H1 (cell line): ENCODE measurements around the gene NGFR. TPM values are rescaled to one million over a fixed set of nuclear protein-coding genes. Genes with fewer than 3 reads are reported as not detected.

Source experiments
- CTCF ChIA-PET: fragments of 300-600 bp; sonication (Branson Sonifier 250); formaldehyde crosslinking; loops from one replicate; lab custom pipeline; 2021; ENCODE audit not compliant: partially characterized antibody; lab: Charles Lee
- POLR2A ChIA-PET: fragments of 300-600 bp; sonication (Branson Sonifier 250); formaldehyde crosslinking; loops from one replicate; lab custom pipeline; 2021; ENCODE audit warnings: inconsistent platforms; ENCODE audit not compliant: partially characterized antibody; lab: Charles Lee
- DNase-seq, 2 experiments: peaks; one replicate each; pipeline versions ENCODE4 v3.0.0 to v3.0.0-alpha.2; 2010 to 2022; ENCODE audit warnings: low spot score in 2 of 2, low read depth in 1 of 2, mixed read lengths in 1 of 2
- FAIRE-seq: peaks from 2 replicates; lab custom pipeline; 2011; peaks lifted over from hg19 to GRCh38; lab: Jason Lieb, UNC
- H2AFZ ChIP-seq: 2 replicates; pipeline ENCODE4 v1.8.1; 2012; ENCODE audit warnings: low read length, inconsistent platforms
- H2AK5ac ChIP-seq: 2 replicates; pipeline ENCODE4 v1.6.1; 2013; ENCODE audit warnings: low read depth, low read length
- H2BK120ac ChIP-seq: replicated peaks from 2 replicates; pipeline ENCODE3; 2013; ENCODE audit warnings: low read depth, low read length, inconsistent platforms
- H2BK12ac ChIP-seq: 2 replicates; pipeline ENCODE4 v1.6.1; 2013; ENCODE audit warnings: low read depth, low read length
- H2BK15ac ChIP-seq: 2 replicates; pipeline ENCODE4 v1.6.1; 2013; ENCODE audit warnings: low read length
- H2BK20ac ChIP-seq: 2 replicates; pipeline ENCODE4 v1.6.1; 2013; ENCODE audit warnings: low read length
- H2BK5ac ChIP-seq: 2 replicates; pipeline ENCODE4 v1.6.1; 2013; ENCODE audit warnings: low read depth, low read length
- H3K14ac ChIP-seq: 2 replicates; pipeline ENCODE4 v1.6.1; 2013; ENCODE audit warnings: inconsistent platforms; ENCODE audit not compliant: insufficient read length
- H3K18ac ChIP-seq: 2 replicates; pipeline ENCODE4 v1.6.1; 2013; ENCODE audit warnings: low read length; ENCODE audit errors: extremely low read depth
- H3K23ac ChIP-seq: 2 replicates; pipeline ENCODE4 v1.6.1; 2013; ENCODE audit warnings: inconsistent platforms; ENCODE audit not compliant: insufficient read length
- H3K23me2 ChIP-seq: 2 replicates; pipeline ENCODE4 v1.6.1; 2013; ENCODE audit warnings: low read depth, low read length
- H3K27ac ChIP-seq: 2 replicates; pipeline ENCODE4 v1.6.1; 2011; ENCODE audit warnings: low read depth, low read length, inconsistent platforms
- H3K27me3 ChIP-seq, 4 experiments: replicated peaks in 1 of 4; 1 replicate in 1 of 4; 2 replicates in 3 of 4; pipeline versions ENCODE4 v1.6.1 to v1.8.1; 2011 to 2013; ENCODE audit warnings: low read length in 3 of 4, mild to moderate bottlenecking in 3 of 4, inconsistent platforms in 2 of 4, mixed read lengths in 2 of 4, moderate library complexity in 1 of 4; ENCODE audit not compliant: control insufficient read depth in 3 of 4, insufficient read depth in 3 of 4; ENCODE audit errors: extremely low read depth in 1 of 4
- H3K36me3 ChIP-seq, 4 experiments: 2 replicates each; pipeline versions ENCODE4 v1.6.1 to v1.8.1; 2011 to 2013; ENCODE audit warnings: mild to moderate bottlenecking in 4 of 4, low read length in 3 of 4, moderate library complexity in 2 of 4, control low read depth in 1 of 4, inconsistent platforms in 1 of 4; ENCODE audit not compliant: insufficient read depth in 4 of 4, control insufficient read depth in 2 of 4
- H3K4ac ChIP-seq: replicated peaks from 2 replicates; pipeline ENCODE3; 2013; ENCODE audit warnings: low read length, low read depth, mixed read lengths, inconsistent platforms; ENCODE audit not compliant: insufficient read length
- H3K4me1 ChIP-seq, 4 experiments: replicated peaks in 1 of 4; 1 replicate in 1 of 4; 2 replicates in 3 of 4; pipeline versions ENCODE4 v1.6.1 to v1.8.1; 2011 to 2013; ENCODE audit warnings: low read length in 3 of 4, inconsistent platforms in 2 of 4, mixed read lengths in 1 of 4; ENCODE audit not compliant: insufficient read depth in 4 of 4, control insufficient read depth in 3 of 4
- H3K4me2 ChIP-seq, 2 experiments: 2 replicates each; pipeline versions ENCODE4 v1.6.1 to v1.8.1; 2011 to 2013; ENCODE audit warnings: low read depth in 2 of 2, low read length in 2 of 2, control low read depth in 1 of 2, inconsistent platforms in 1 of 2, mild to moderate bottlenecking in 1 of 2; ENCODE audit not compliant: insufficient read depth in 1 of 2
- H3K4me3 ChIP-seq, 4 experiments: fragments of 200-600, 300-600 bp in 1 of 4; sonication (generic), shearing (Covaris generic), sonication (Bioruptor Twin) in 1 of 4; 2 replicates each; pipeline versions ENCODE4 v1.5.1 to v1.8.1; 2011 to 2016; ENCODE audit warnings: low read length in 4 of 4, low read depth in 3 of 4, control low read depth in 2 of 4, inconsistent platforms in 2 of 4, mild to moderate bottlenecking in 2 of 4, mixed read lengths in 1 of 4, moderate library complexity in 1 of 4; ENCODE audit not compliant: insufficient read depth in 2 of 4; ENCODE audit errors: extremely low read depth in 1 of 4
- H3K56ac ChIP-seq: replicated peaks from 2 replicates; pipeline ENCODE3; 2013; ENCODE audit warnings: low read depth, mild to moderate bottlenecking, mixed read lengths, low read length, inconsistent platforms; ENCODE audit not compliant: insufficient read length
- H3K79me1 ChIP-seq: 2 replicates; pipeline ENCODE4 v1.6.1; 2013; ENCODE audit warnings: low read depth, low read length, control low read depth
- H3K79me2 ChIP-seq, 2 experiments: 2 replicates each; pipeline versions ENCODE4 v1.6.1 to v1.8.1; 2012 to 2013; ENCODE audit warnings: low read length in 2 of 2, mild to moderate bottlenecking in 2 of 2, inconsistent platforms in 1 of 2; ENCODE audit not compliant: insufficient read depth in 2 of 2, control insufficient read depth in 1 of 2
- H3K9ac ChIP-seq, 4 experiments: replicated peaks in 1 of 4; 1 replicate in 1 of 4; 2 replicates in 3 of 4; pipeline versions ENCODE4 v1.6.1 to v1.8.1; 2011 to 2013; ENCODE audit warnings: low read depth in 3 of 4, low read length in 3 of 4, control low read depth in 2 of 4, mild to moderate bottlenecking in 2 of 4, moderate library complexity in 2 of 4, inconsistent platforms in 1 of 4; ENCODE audit errors: extremely low read depth in 1 of 4
- H3K9me3 ChIP-seq, 2 experiments: 2 replicates each; pipeline versions ENCODE4 v1.6.1 to v1.8.1; 2012 to 2013; ENCODE audit warnings: mild to moderate bottlenecking in 2 of 2, moderate library complexity in 2 of 2, control low read depth in 1 of 2, inconsistent platforms in 1 of 2, low read depth in 1 of 2, low read length in 1 of 2, mixed read lengths in 1 of 2; ENCODE audit not compliant: insufficient read depth in 2 of 2
- H4K20me1 ChIP-seq, 2 experiments: replicated peaks in 1 of 2; 2 replicates each; pipeline versions ENCODE3 to v1.8.1; 2011 to 2013; ENCODE audit warnings: inconsistent platforms in 2 of 2, low read length in 2 of 2, mild to moderate bottlenecking in 1 of 2; ENCODE audit not compliant: insufficient read depth in 2 of 2, control insufficient read depth in 1 of 2
- H4K5ac ChIP-seq: 2 replicates; pipeline ENCODE4 v1.6.1; 2013; ENCODE audit warnings: low read length, low read depth, mixed read lengths, inconsistent platforms; ENCODE audit not compliant: insufficient read length
- H4K8ac ChIP-seq: 2 replicates; pipeline ENCODE4 v1.8.0; 2013; ENCODE audit warnings: mild to moderate bottlenecking, moderate library complexity, low read length, inconsistent platforms; ENCODE audit not compliant: insufficient read depth; ENCODE audit errors: extremely low read depth
- H4K91ac ChIP-seq: replicated peaks from 2 replicates; pipeline ENCODE3; 2013; ENCODE audit warnings: low read length, mixed read lengths, inconsistent platforms; ENCODE audit not compliant: insufficient read length
- CHD2 ChIP-seq: IDR thresholded peaks from 2 replicates; pipeline ENCODE4 v1.6.1; 2012; ENCODE audit warnings: low read length, improper control_type of control experiment
- CTBP2 ChIP-seq: IDR thresholded peaks from 2 replicates; pipeline ENCODE4 v1.7.0; 2011; ENCODE audit warnings: borderline replicate concordance, mild to moderate bottlenecking, moderate library complexity, mixed read lengths, low read length; ENCODE audit not compliant: insufficient read depth, insufficient read length
- KDM4A ChIP-seq: IDR thresholded peaks from one replicate; pipeline ENCODE4 v1.7.1; 2012; ENCODE audit warnings: low read depth, mild to moderate bottlenecking, moderate library complexity, low read length, inconsistent platforms; ENCODE audit not compliant: severe bottlenecking
- MAX ChIP-seq: IDR thresholded peaks from 2 replicates; pipeline ENCODE4 v1.6.1; 2012; ENCODE audit warnings: inconsistent platforms
- NANOG ChIP-seq: IDR thresholded peaks from 2 replicates; pipeline ENCODE4 v1.6.1; 2011; ENCODE audit warnings: low read length, low read depth, mild to moderate bottlenecking, inconsistent platforms; ENCODE audit not compliant: insufficient read depth, poor library complexity, severe bottlenecking
- NRF1 ChIP-seq: IDR thresholded peaks from 2 replicates; pipeline ENCODE4 v1.6.1; 2011; ENCODE audit warnings: mild to moderate bottlenecking, low read depth, low read length, improper control_type of control experiment
- POLR2A ChIP-seq, 2 experiments: IDR thresholded peaks; 1 replicate in 1 of 2; 2 replicates in 1 of 2; pipeline ENCODE4 v1.6.1; 2011; ENCODE audit warnings: low read depth in 2 of 2, low read length in 2 of 2, mild to moderate bottlenecking in 2 of 2; ENCODE audit errors: control extremely low read depth in 1 of 2
- RFX5 ChIP-seq: IDR thresholded peaks from 2 replicates; pipeline ENCODE4 v1.6.1; 2011; ENCODE audit warnings: low read depth, low read length, improper control_type of control experiment, borderline replicate concordance
- SP4 ChIP-seq: IDR thresholded peaks from 2 replicates; pipeline ENCODE4 v1.6.1; 2012; ENCODE audit warnings: low read length, inconsistent platforms
- TAF1 ChIP-seq: IDR thresholded peaks from 2 replicates; pipeline ENCODE4 v1.6.1; 2011; ENCODE audit warnings: mild to moderate bottlenecking, low read depth, low read length
- TAF7 ChIP-seq: optimal IDR thresholded peaks from 2 replicates; pipeline ENCODE3; 2011; ENCODE audit warnings: low read depth, mild to moderate bottlenecking, inconsistent platforms, low read length, moderate library complexity, borderline replicate concordance
- TCF12 ChIP-seq: IDR thresholded peaks from 2 replicates; pipeline ENCODE4 v1.6.1; 2011; ENCODE audit warnings: low read depth, mild to moderate bottlenecking, low read length
- ZNF274 ChIP-seq: IDR thresholded peaks from 2 replicates; pipeline ENCODE4 v1.7.0; 2012; ENCODE audit warnings: low read length, borderline replicate concordance; ENCODE audit errors: extremely low read depth
- WGBS, 2 experiments: shearing (Covaris generic) in 1 of 2; methylation state at CpG; one replicate each; pipeline versions ENCODE4 v1.1.6 to v1.1.7; 2013 to 2015; ENCODE audit warnings: low lambda C conversion rate in 2 of 2, mixed read lengths in 2 of 2, inconsistent platforms in 1 of 2, low coverage in 1 of 2, missing lambda C conversion rate in 1 of 2; ENCODE audit not compliant: insufficient replicate concordance in 2 of 2, insufficient coverage in 1 of 2, insufficient read length in 1 of 2; ENCODE audit errors: extremely low coverage in 1 of 2, missing lambda C conversion rate in 1 of 2; 5-methylcytosine and 5-hydroxymethylcytosine counted together
- polyA plus RNA-seq, 7 experiments: library from polyadenylated mRNA; depleted of rRNA in 3 of 7; stranded (reverse) in 5 of 7; unstranded in 2 of 7; fragments of >200 nt in 5 of 7; fragments of 200-250 nt in 2 of 7; gene quantifications; 1 replicate in 5 of 7; 2 replicates in 1 of 7; 4 replicates in 1 of 7; pipeline versions ENCODE4 v1.2.1 to v1.2.3, GENCODE V29; 2011 to 2013; ENCODE audit warnings: missing spikeins in 2 of 7, mixed read lengths in 2 of 7
- total RNA-seq: library from RNA; stranded (reverse); fragmentation: NEBNext Ultra II Directional; extraction: Animal tissue kit (Norgen Biotek cat#: 25700); gene quantifications from 2 replicates; pipeline ENCODE4 v1.2.1, GENCODE V29; 2021
- TF ChIP-seq, protein P1 (sequence below): IDR thresholded peaks from 2 replicates; pipeline ENCODE4 v1.6.1; 2011; ENCODE audit warnings: low read depth, mild to moderate bottlenecking, low read length; ENCODE audit not compliant: insufficient read depth

The NGFR gene
- total and polyA plus RNA-seq, 2 of the 8 experiments (the other 6 are each of a cell fraction or from before 2014, with no cell fraction given): 8.1 to 10.3 TPM

DNA sequence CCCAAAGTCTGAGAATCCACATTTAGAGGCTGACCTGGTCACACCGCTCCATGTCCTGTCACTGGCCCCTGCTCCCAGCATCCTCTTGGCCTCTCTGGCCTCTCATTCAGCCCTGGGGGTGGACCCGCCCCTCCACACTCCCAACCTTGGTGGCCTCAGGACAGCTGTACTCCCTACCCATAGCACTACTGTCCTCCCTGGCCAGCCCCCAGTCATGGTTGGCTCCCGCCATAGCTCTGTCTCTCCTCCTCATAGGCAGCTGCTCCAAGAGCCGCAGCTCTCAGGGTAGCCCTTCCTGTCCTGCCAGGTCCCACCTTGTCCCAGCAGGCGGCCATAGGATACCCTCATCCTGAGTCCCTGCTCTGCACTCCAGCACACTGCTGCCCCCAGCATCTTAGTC, 42.4 kb upstream of the NGFR start:
- WGBS, 2 experiments: 91% methylated on average over 5 of the region's 5 CpGs; no CpG with 5 or more reads in 1 of the 2 experiments
- H3K36me3 ChIP-seq: no peaks in the 10 kb centered on the region
- ChIA-PET POLR2A (interaction anchor here (1.5 kb wide), 1 partner anchor 13 kb away, joined by 6 read pairs; no protein-coding TSS in a partner anchor), CTCF (interaction anchor here (0.6 to 12.0 kb wide), 8 partner anchors 11 to 1118 kb away, joined by 3 to 111 read pairs (median 3); no protein-coding TSS in a partner anchor)
- H2BK5ac ChIP-seq: no peak overlapping the region
- no peak overlapping the region for H3K56ac ChIP-seq
- no peak overlapping the region for H2AFZ ChIP-seq
- no peak overlapping the region for H3K14ac ChIP-seq
- peak overlapping the region; percentile 80; the same call in 1 of the 2 replicates for H2BK12ac ChIP-seq
- peaks cover 0 to 21% (median 3%) of the 10 kb centered on the region in 4 experiments; a peak in 4 of 7 replicates for H3K4me1 ChIP-seq
- H2AK5ac ChIP-seq: no peak overlapping the region
- H4K8ac ChIP-seq: no peak overlapping the region
- H3K27ac ChIP-seq: no peak overlapping the region
- H4K20me1 ChIP-seq: no peaks in the 10 kb centered on the region
- H3K9ac ChIP-seq: no peak overlapping the region
- 0 out of 2 replicates have a peak overlapping the region, but pooled peaks have one; percentile 29 for H2BK15ac ChIP-seq
- H4K5ac ChIP-seq: no peak overlapping the region
- no peak for FAIRE-seq
- H3K27me3 ChIP-seq: no peaks in the 10 kb centered on the region
- no peaks in the 10 kb centered on the region for H3K79me2 ChIP-seq
- H3K23ac ChIP-seq: no peak overlapping the region
- DNase-seq: no peak
- no peak overlapping the region for H3K4me3 ChIP-seq
- no peak overlapping the region for H3K18ac ChIP-seq
- no peak overlapping the region for H2BK20ac ChIP-seq
- H3K23me2 ChIP-seq: 0 out of 2 replicates have a peak, but pooled peaks cover 1% of the 10 kb centered on the region
- H3K79me1 ChIP-seq: no peaks in the 10 kb centered on the region; the same call in 1 of the 2 replicates
- no peaks in the 10 kb centered on the region for H3K9me3 ChIP-seq
- no peak overlapping the region for H2BK120ac ChIP-seq
- H3K4ac ChIP-seq: no peak overlapping the region
- H3K4me2 ChIP-seq: no peak overlapping the region
- no peak overlapping the region for H4K91ac ChIP-seq
- TF ChIP-seq, protein P1, sequence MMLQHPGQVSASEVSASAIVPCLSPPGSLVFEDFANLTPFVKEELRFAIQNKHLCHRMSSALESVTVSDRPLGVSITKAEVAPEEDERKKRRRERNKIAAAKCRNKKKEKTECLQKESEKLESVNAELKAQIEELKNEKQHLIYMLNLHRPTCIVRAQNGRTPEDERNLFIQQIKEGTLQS: no peak
- no peak for TF ChIP-seq TAF1
- no peak for TF ChIP-seq NANOG
- TF ChIP-seq NRF1: no peak
- TF ChIP-seq TCF12: no peak
- no peak for TF ChIP-seq RFX5
- TF ChIP-seq ZNF274: no peak
- no peak for TF ChIP-seq KDM4A
- TF ChIP-seq TAF7: no peak
- TF ChIP-seq MAX: no peak
- no peak for TF ChIP-seq CTBP2
- TF ChIP-seq SP4: no peak
- no peak for TF ChIP-seq POLR2A (IDR thresholded peaks at IDR 0.05; ENCODE audit: control extremely low read depth in 1 of 2, low read depth in 2 of 2, low read length in 2 of 2)
- TF ChIP-seq CHD2: no peak
